IMR-90 (cell line): ENCODE data around the gene CCNI. TPM values are rescaled to one million over a fixed set of nuclear protein-coding genes. Genes with fewer than 3 reads are reported as not detected.

Source experiments
- ATAC-seq: fragments of 200-7000 bp; cut with Tn5 transposase; 2 replicates; pipeline ENCODE4 v1.9.1; 2020; ENCODE audit warnings: low read depth, mild to moderate bottlenecking, moderate library complexity
- BruUV-seq: library from RNA; stranded (reverse); fragments of 400-500 nt; replicated peaks from 2 replicates; lab custom pipeline; 2021; lab: Mats Ljungman, UMichigan
- CTCF ChIA-PET: fragments of 300-600 bp; formaldehyde crosslinking; extraction: SDS; loops from one replicate; lab custom pipeline; 2021; ENCODE audit warnings: antibody characterized with exemption; lab: Yijun Ruan, JAX
- POLR2A ChIA-PET: fragments of 300-600 bp; sonication (Branson Sonifier 250); formaldehyde crosslinking; loops from one replicate; lab custom pipeline; 2022; ENCODE audit warnings: antibody characterized with exemption; ENCODE audit not compliant: unreplicated experiment; lab: Charles Lee
- DNase-seq: peaks from one replicate; pipeline ENCODE4 v3.0.0; 2013
- H2AFZ ChIP-seq: replicated peaks from 2 replicates; pipeline ENCODE3; 2013; ENCODE audit warnings: low read length, mild to moderate bottlenecking; ENCODE audit not compliant: poor library complexity
- H2AK5ac ChIP-seq: 2 replicates; pipeline ENCODE4 v1.6.1; 2013; ENCODE audit warnings: low read depth, low read length, inconsistent platforms
- H2AK9ac ChIP-seq: replicated peaks from 2 replicates; pipeline ENCODE3; 2013; ENCODE audit warnings: mild to moderate bottlenecking, low read depth, low read length, moderate library complexity; ENCODE audit not compliant: poor library complexity
- H2BK120ac ChIP-seq: 2 replicates; pipeline ENCODE4 v1.6.1; 2013; ENCODE audit warnings: low read depth, low read length, inconsistent platforms
- H2BK15ac ChIP-seq: 3 replicates; pipeline ENCODE4 v1.6.1; 2013; ENCODE audit warnings: low read depth, low read length, inconsistent platforms
- H2BK20ac ChIP-seq: 2 replicates; pipeline ENCODE4 v1.6.1; 2013; ENCODE audit warnings: low read depth, mild to moderate bottlenecking, inconsistent platforms, low read length, moderate library complexity
- H2BK5ac ChIP-seq: 2 replicates; pipeline ENCODE4 v1.6.1; 2013; ENCODE audit warnings: mild to moderate bottlenecking, low read depth, low read length, inconsistent platforms; ENCODE audit not compliant: poor library complexity, severe bottlenecking
- H3K14ac ChIP-seq: replicated peaks from 2 replicates; pipeline ENCODE4 v1.6.1; 2013; ENCODE audit warnings: low read depth, low read length, inconsistent platforms
- H3K18ac ChIP-seq: 2 replicates; pipeline ENCODE4 v1.6.1; 2013; ENCODE audit warnings: low read depth, low read length, control low read depth
- H3K23ac ChIP-seq: 2 replicates; pipeline ENCODE4 v1.6.1; 2013; ENCODE audit warnings: low read depth, low read length, inconsistent platforms
- H3K27ac ChIP-seq: 2 replicates; pipeline ENCODE4 v1.5.1; 2013; ENCODE audit warnings: mild to moderate bottlenecking, control low read depth, low read length; ENCODE audit not compliant: insufficient read depth
- H3K27me3 ChIP-seq: 2 replicates; pipeline ENCODE4 v1.6.1; 2013; ENCODE audit warnings: low read length; ENCODE audit not compliant: control insufficient read depth, insufficient read depth
- H3K36me3 ChIP-seq: 2 replicates; pipeline ENCODE4 v1.6.1; 2013; ENCODE audit warnings: low read length, mixed read lengths; ENCODE audit not compliant: control insufficient read depth, insufficient read depth
- H3K4ac ChIP-seq: 2 replicates; pipeline ENCODE4 v1.6.1; 2013; ENCODE audit warnings: low read depth, low read length, inconsistent platforms
- H3K4me1 ChIP-seq: 2 replicates; pipeline ENCODE4 v1.6.1; 2013; ENCODE audit warnings: low read length, mixed read lengths; ENCODE audit not compliant: control insufficient read depth, insufficient read depth
- H3K4me2 ChIP-seq: 2 replicates; pipeline ENCODE4 v1.6.1; 2013; ENCODE audit warnings: low read depth, mild to moderate bottlenecking, control low read depth, low read length, moderate library complexity
- H3K4me3 ChIP-seq: 2 replicates; pipeline ENCODE4 v1.5.1; 2013; ENCODE audit warnings: low read depth, mild to moderate bottlenecking, control low read depth, low read length, moderate library complexity; ENCODE audit not compliant: insufficient read depth
- H3K56ac ChIP-seq: 2 replicates; pipeline ENCODE4 v1.6.1; 2013; ENCODE audit warnings: low read length, inconsistent platforms; ENCODE audit not compliant: insufficient read depth; ENCODE audit errors: extremely low read depth
- H3K79me1 ChIP-seq, 2 experiments: 2 replicates each; pipeline ENCODE4 v1.6.1; 2013; ENCODE audit warnings: low read length in 2 of 2, inconsistent platforms in 1 of 2, low read depth in 1 of 2
- H3K9ac ChIP-seq: 2 replicates; pipeline ENCODE4 v1.6.1; 2013; ENCODE audit warnings: low read depth, low read length, control low read depth
- H3K9me1 ChIP-seq: 2 replicates; pipeline ENCODE4 v1.6.1; 2013; ENCODE audit warnings: low read length, inconsistent platforms; ENCODE audit not compliant: insufficient read depth
- H3K9me3 ChIP-seq: 2 replicates; pipeline ENCODE4 v1.6.1; 2013; ENCODE audit warnings: low read length; ENCODE audit not compliant: control insufficient read depth, insufficient read depth
- H4K20me1 ChIP-seq: 2 replicates; pipeline ENCODE4 v1.6.1; 2013; ENCODE audit warnings: low read length, inconsistent platforms; ENCODE audit not compliant: insufficient read depth
- H4K5ac ChIP-seq: 2 replicates; pipeline ENCODE4 v1.6.1; 2013; ENCODE audit warnings: mild to moderate bottlenecking, low read depth, low read length, control low read depth
- H4K8ac ChIP-seq, 2 experiments: 2 replicates each; pipeline ENCODE4 v1.6.1; 2013; ENCODE audit warnings: low read depth in 2 of 2, low read length in 2 of 2, control low read depth in 1 of 2, inconsistent platforms in 1 of 2
- H4K91ac ChIP-seq: 2 replicates; pipeline ENCODE4 v1.6.1; 2013; ENCODE audit warnings: low read depth, low read length, inconsistent platforms; ENCODE audit not compliant: insufficient read depth
- FOS ChIP-seq: fragments of 150-350 bp; IDR thresholded peaks from 2 replicates; pipeline ENCODE4 v1.6.1; 2016; ENCODE audit warnings: low read depth, low read length
- RAD21 ChIP-seq: IDR thresholded peaks from 2 replicates; pipeline ENCODE4 v1.6.1; 2012; ENCODE audit warnings: low read length, improper control_type of control experiment
- RFX5 ChIP-seq: IDR thresholded peaks from 2 replicates; pipeline ENCODE4 v1.8.0; 2012; ENCODE audit warnings: low read depth, mild to moderate bottlenecking, low read length, moderate library complexity
- WGBS, 2 experiments: methylation state at CpG; one replicate each; pipeline versions ENCODE4 v1.1.5 to v1.1.7; 2013; ENCODE audit warnings: missing lambda C conversion rate in 2 of 2; ENCODE audit not compliant: insufficient read length in 1 of 2; ENCODE audit errors: extremely low coverage in 2 of 2; 5-methylcytosine and 5-hydroxymethylcytosine counted together
- dilution Hi-C: fragments of 300-500 bp; cut with HindIII; formaldehyde crosslinking; loops from one replicate; pipeline ENCODE4 v1.14.3; 2018; ENCODE audit warnings: low sequenced_read_pairs; ENCODE audit not compliant: unreplicated experiment
- in situ Hi-C: fragments of 300-500 bp; cut with MboI; formaldehyde crosslinking; loops from 3 replicates; pipeline ENCODE4 v1.14.3; 2019; ENCODE audit warnings: low sequenced_read_pairs, inconsistent platforms, mixed read lengths
- intact Hi-C: fragments of 100-400 bp; cut with micrococcal nuclease; formaldehyde crosslinking; loops from 2 replicates; pipeline ENCODE4 v1.10.0; 2022
- polyA plus RNA-seq, 3 experiments: library from polyadenylated mRNA; depleted of rRNA; stranded (reverse); fragments of >200 nt; gene quantifications; 2 replicates each; pipeline ENCODE4 v1.2.3, GENCODE V29; 2012; ENCODE audit warnings: low replicate concordance in 1 of 3
- total RNA-seq: library from RNA; depleted of rRNA; stranded (reverse); fragments of >200 nt; gene quantifications from 2 replicates; pipeline ENCODE4 v1.2.3, GENCODE V29; 2012
- TF ChIP-seq, protein P1 (sequence below): fragments of 150-350 bp; IDR thresholded peaks from 2 replicates; pipeline ENCODE4 v1.6.1; 2017; ENCODE audit warnings: mild to moderate bottlenecking, antibody characterized with exemption, low read length, low read depth

Gene CCNI
- total and polyA plus RNA-seq, 2 of the 4 experiments (the other 2 are of a cell fraction) = 70.1 to 100 TPM

GRCh38 chr4:77076889-77077635 is 1.3 kb upstream of the CCNI start:
- H2AK9ac ChIP-seq = no peak overlapping the region
- H3K18ac ChIP-seq = no peak overlapping the region
- ChIA-PET CTCF (no interaction called here), POLR2A (interaction anchor here (1.1 kb wide), 1 partner anchor 97 kb away, joined by 5 read pairs; no protein-coding TSS in a partner anchor)
- H2AK5ac ChIP-seq = 0 out of 2 replicates have a peak overlapping the region, but pooled peaks have one; percentile 3
- no peak for DNase-seq
- no peak overlapping the region for H4K5ac ChIP-seq
- no TSS peak for BruUV-seq
- no peaks in the 10 kb centered on the region for H3K9me3 ChIP-seq
- H3K4me2 ChIP-seq = peak overlapping the region; percentile 83
- no peak overlapping the region for H3K9ac ChIP-seq
- peak overlapping the region; percentile 10 to 67; a peak in 1 of 4 replicates for H4K8ac ChIP-seq
- H3K4me1 ChIP-seq = no peaks in the 10 kb centered on the region
- H4K20me1 ChIP-seq = peaks cover 31% of the 10 kb centered on the region
- no peaks in the 10 kb centered on the region for H3K27me3 ChIP-seq
- H3K4me3 ChIP-seq = no peak overlapping the region; the same call in 1 of the 2 replicates
- intact Hi-C loops (loop anchor here (10.0 kb wide), 1 partner anchor 228 kb away; no protein-coding TSS in a partner anchor), in situ Hi-C loops (no loop called here), dilution Hi-C loops (no loop called here)
- H2BK5ac ChIP-seq = no peak overlapping the region
- no peak overlapping the region for H2BK15ac ChIP-seq
- TF ChIP-seq FOS (no peak), RAD21 (no peak), RFX5 (no peak)
- TF ChIP-seq, protein P1, sequence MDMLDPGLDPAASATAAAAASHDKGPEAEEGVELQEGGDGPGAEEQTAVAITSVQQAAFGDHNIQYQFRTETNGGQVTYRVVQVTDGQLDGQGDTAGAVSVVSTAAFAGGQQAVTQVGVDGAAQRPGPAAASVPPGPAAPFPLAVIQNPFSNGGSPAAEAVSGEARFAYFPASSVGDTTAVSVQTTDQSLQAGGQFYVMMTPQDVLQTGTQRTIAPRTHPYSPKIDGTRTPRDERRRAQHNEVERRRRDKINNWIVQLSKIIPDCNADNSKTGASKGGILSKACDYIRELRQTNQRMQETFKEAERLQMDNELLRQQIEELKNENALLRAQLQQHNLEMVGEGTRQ = no peak
- no peak overlapping the region for H3K56ac ChIP-seq
- no peak overlapping the region for H2BK120ac ChIP-seq
- no peaks in the 10 kb centered on the region for H3K36me3 ChIP-seq
- H4K91ac ChIP-seq = no peak overlapping the region
- H3K4ac ChIP-seq = no peak overlapping the region
- ATAC-seq = no peak
- H2AFZ ChIP-seq = no peak overlapping the region
- peaks cover 4% of the 10 kb centered on the region; the same call in 1 of the 2 replicates for H3K9me1 ChIP-seq
- H3K79me1 ChIP-seq = peaks cover 6 to 28% of the 10 kb centered on the region in 2 experiments
- H3K23ac ChIP-seq = no peak overlapping the region
- H3K14ac ChIP-seq = no peak overlapping the region
- H3K27ac ChIP-seq = no peak overlapping the region
- 100% methylated on average over 3 of the region's 10 CpGs; no CpG with 5 or more reads in 1 of the 2 experiments for WGBS, 2 experiments
- no peak overlapping the region for H2BK20ac ChIP-seq
